A673 (cell line): Measurements from ENCODE around the gene LINC01488. TPM values are rescaled to one million over a fixed set of nuclear protein-coding genes. Genes with fewer than 3 reads are reported as not detected.

ENCODE experiments used
- BruUV-seq: library from RNA; stranded (reverse); fragments of 400-500 nt; replicated peaks from 2 replicates; lab custom pipeline; 2021; lab: Mats Ljungman, UMichigan
- CTCF ChIA-PET: fragments of 300-600 bp; sonication (Branson Sonifier 250); formaldehyde crosslinking; loops from one replicate; lab custom pipeline; 2022; ENCODE audit warnings: antibody characterized with exemption; lab: Charles Lee
- POLR2A ChIA-PET: fragments of 300-600 bp; sonication (Branson Sonifier 250); formaldehyde crosslinking; loops from one replicate; lab custom pipeline; 2022; ENCODE audit warnings: antibody characterized with exemption; ENCODE audit not compliant: low non-redundant PET; lab: Charles Lee
- DNase-seq: peaks from one replicate; pipeline ENCODE4 v3.0.0-alpha.2; 2015; ENCODE audit warnings: low spot score
- H3K27ac ChIP-seq: fragments of 200-600 bp; sonication (generic); 2 replicates; pipeline ENCODE4 v1.5.1; 2016; ENCODE audit warnings: mixed run types, low read depth, mild to moderate bottlenecking, mixed read lengths, antibody characterized with exemption, low read length; ENCODE audit not compliant: poor library complexity, severe bottlenecking
- H3K27me3 ChIP-seq: fragments of 200-600 bp; sonication (generic); replicated peaks from 2 replicates; pipeline ENCODE4 v1.6.1; 2017; ENCODE audit warnings: mixed run types, low read depth, mild to moderate bottlenecking, mixed read lengths, antibody characterized with exemption, low read length; ENCODE audit not compliant: insufficient read depth, poor library complexity
- H3K36me3 ChIP-seq: fragments of 200-600 bp; sonication (generic); 2 replicates; pipeline ENCODE4 v1.6.1; 2016; ENCODE audit warnings: mixed run types, mild to moderate bottlenecking, mixed read lengths, antibody characterized with exemption, low read length; ENCODE audit not compliant: insufficient read depth, poor library complexity, severe bottlenecking
- H3K4me1 ChIP-seq: fragments of 200-600 bp; sonication (generic); 2 replicates; pipeline ENCODE4 v1.6.1; 2017; ENCODE audit warnings: mixed run types, mild to moderate bottlenecking, mixed read lengths, antibody characterized with exemption, low read length; ENCODE audit not compliant: insufficient read depth, poor library complexity, severe bottlenecking
- H3K4me3 ChIP-seq: fragments of 200-600 bp; sonication (generic); 2 replicates; pipeline ENCODE4 v1.5.1; 2016; ENCODE audit warnings: low read depth, mixed run types, mild to moderate bottlenecking, mixed read lengths, low read length; ENCODE audit not compliant: poor library complexity, severe bottlenecking
- H3K9me3 ChIP-seq: fragments of 200-600 bp; sonication (generic); 2 replicates; pipeline ENCODE4 v1.6.1; 2016; ENCODE audit warnings: mixed run types, low read depth, mild to moderate bottlenecking, mixed read lengths, antibody characterized with exemption, low read length; ENCODE audit not compliant: poor library complexity, severe bottlenecking
- CTCF ChIP-seq: fragments of 300-800, 200-600 bp; sonication (generic); conservative IDR thresholded peaks from 2 replicates; pipeline ENCODE4 v1.5.1; 2017; ENCODE audit warnings: low read depth, mild to moderate bottlenecking, antibody characterized with exemption, low read length, moderate library complexity, mixed read lengths
- EZH2 ChIP-seq: fragments of 200-600 bp; sonication (generic); IDR thresholded peaks from 2 replicates; pipeline ENCODE4 v1.6.1; 2017; ENCODE audit warnings: borderline replicate concordance, low read depth, mild to moderate bottlenecking, mixed read lengths, antibody characterized with exemption, low read length; ENCODE audit not compliant: poor library complexity, severe bottlenecking
- intact Hi-C: fragments of 100-400 bp; cut with micrococcal nuclease; formaldehyde crosslinking; loops from one replicate; pipeline ENCODE4 v1.10.0; 2022; ENCODE audit not compliant: unreplicated experiment
- total RNA-seq: library from RNA; stranded (reverse); gene quantifications from 2 replicates; pipeline ENCODE4 v1.2.3, GENCODE V29; 2021

The LINC01488 gene
- total RNA-seq, 1 experiment from 2014 or later: not detected

GRCh38 chr11:69498614-69499175 lies 17.2 kb downstream of the LINC01488 start:
- intact Hi-C loops: no loop called here
- H3K4me1 ChIP-seq: no peaks in the 10 kb centered on the region

GRCh38 chr11:69499186-69499917 lies 17.9 kb downstream of the LINC01488 start:
- no peaks in the 10 kb centered on the region for H3K27me3 ChIP-seq
- TF ChIP-seq CTCF (no peak), EZH2 (no peak)
- POLR2A ChIA-PET: no interaction called here
- CTCF ChIA-PET: no interaction called here
- H3K9me3 ChIP-seq: no peaks in the 10 kb centered on the region
- H3K27ac ChIP-seq: no peak overlapping the region
- DNase-seq: peak; percentile 42
- no peaks in the 10 kb centered on the region for H3K36me3 ChIP-seq
- BruUV-seq: no TSS peak
- intact Hi-C loops: no loop called here
- H3K4me3 ChIP-seq: no peak overlapping the region
- H3K4me1 ChIP-seq: no peaks in the 10 kb centered on the region

More at GRCh38 chr11:69498614-69499175, 17.2 kb downstream of the LINC01488 start:
- no peak overlapping the region for H3K27ac ChIP-seq
- TF ChIP-seq CTCF: no peak
- no peak for TF ChIP-seq EZH2
- POLR2A ChIA-PET: no interaction called here
- no peaks in the 10 kb centered on the region for H3K36me3 ChIP-seq
- CTCF ChIA-PET: no interaction called here
- no peaks in the 10 kb centered on the region for H3K9me3 ChIP-seq
- no peaks in the 10 kb centered on the region for H3K27me3 ChIP-seq
- BruUV-seq: no TSS peak
- no peak for DNase-seq
- no peak overlapping the region for H3K4me3 ChIP-seq

- H3K27me3 ChIP-seq: no peaks in the 10 kb centered on the region
- DNase-seq: no peak
- H3K27ac ChIP-seq: no peak overlapping the region
- no peaks in the 10 kb centered on the region for H3K36me3 ChIP-seq
- BruUV-seq: no TSS peak
- no peak for TF ChIP-seq EZH2
- TF ChIP-seq CTCF: no peak
- ChIA-PET CTCF (no interaction called here), POLR2A (no interaction called here)
- H3K4me3 ChIP-seq: no peak overlapping the region
- no peaks in the 10 kb centered on the region for H3K4me1 ChIP-seq
- no peaks in the 10 kb centered on the region for H3K9me3 ChIP-seq
- intact Hi-C loops: no loop called here
These were observed 18.4 kb downstream of the LINC01488 start for GRCh38 chr11:69499918-69500284.
